NK-92 (cell line): ENCODE results near the gene TRIP4.
"Not testable (repeated sequence)": the region's sequence is repeated elsewhere in the genome, so short reads cannot be mapped to it uniquely, and the experiment has no call there.

ENCODE experiments used
- DNase-seq: peaks from one replicate; lab custom pipeline; 2025; ENCODE audit not compliant: unreplicated experiment; lab: John Stamatoyannopoulos, UW

TRIP4 gene

DNA sequence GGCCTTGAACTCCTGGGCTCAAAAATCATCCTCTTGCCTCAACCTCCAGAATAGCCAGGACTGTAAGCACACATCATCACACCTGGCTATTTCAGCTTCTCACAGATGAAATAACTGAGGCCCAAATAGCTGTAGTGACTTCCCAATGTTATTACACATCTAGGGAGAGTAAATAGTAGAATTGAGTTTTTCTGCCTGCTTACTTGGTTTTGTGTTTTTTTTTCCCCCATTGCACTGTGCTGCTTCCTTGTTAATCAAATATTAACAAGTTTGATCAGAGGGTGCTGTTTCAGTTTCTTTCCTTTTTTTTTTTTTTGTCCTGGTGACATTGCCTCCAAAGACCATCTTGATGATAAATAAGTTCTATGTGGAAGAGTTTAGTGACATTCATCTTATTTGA lies 96.1 kb downstream of the TRIP4 start:
- DNase-seq: no peak

DNA sequence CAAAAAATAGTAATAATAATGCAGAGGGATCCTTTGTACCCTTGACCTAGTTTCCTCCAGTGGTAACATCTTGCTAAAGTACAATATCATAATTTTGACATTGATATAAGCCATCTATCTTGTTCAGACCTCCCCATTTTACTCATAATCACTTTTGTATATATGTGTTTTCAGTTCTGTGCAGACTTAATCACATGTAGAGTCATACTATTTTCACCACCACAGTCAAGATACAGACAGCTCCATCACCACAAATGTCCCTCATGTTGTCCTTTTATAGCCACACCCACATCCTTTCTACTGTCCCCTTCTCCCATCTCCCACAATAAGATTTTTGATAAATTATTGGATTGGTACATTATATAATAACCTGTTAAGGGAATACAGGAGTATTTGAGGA lies 98.2 kb downstream of the TRIP4 start:
- DNase-seq: no peak

DNA sequence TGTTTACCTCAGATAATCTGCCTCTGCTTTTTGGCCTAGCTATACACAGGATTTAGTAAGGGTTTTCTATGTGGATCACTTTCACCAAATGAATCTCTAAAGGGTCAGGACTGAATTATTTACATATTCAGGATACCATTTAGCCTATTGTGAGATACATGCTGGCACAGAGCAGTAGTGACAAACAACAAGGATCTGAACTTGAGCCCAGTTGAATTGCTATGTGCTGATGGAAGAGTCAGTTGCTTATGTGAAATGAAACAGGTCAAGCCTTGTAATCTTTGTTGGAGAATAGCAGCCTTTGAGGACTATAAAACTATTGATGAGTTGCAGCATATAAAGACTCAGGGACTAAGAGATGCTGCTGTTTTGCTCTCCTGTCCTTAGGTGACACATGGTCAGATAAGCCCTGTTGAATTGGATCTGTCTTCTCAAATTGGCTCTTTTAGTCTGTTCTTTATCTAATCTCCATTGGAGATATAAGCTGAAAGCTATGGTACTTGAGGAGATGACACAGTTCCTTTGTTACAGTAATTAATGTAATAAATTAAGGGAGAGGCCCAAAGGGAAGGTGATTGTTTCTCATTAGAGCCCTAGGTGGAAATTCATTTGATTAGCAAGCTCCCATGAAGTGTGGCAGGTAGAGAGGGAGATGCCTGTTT lies 103.1 kb downstream of the TRIP4 start:
- DNase-seq: no peak

DNA sequence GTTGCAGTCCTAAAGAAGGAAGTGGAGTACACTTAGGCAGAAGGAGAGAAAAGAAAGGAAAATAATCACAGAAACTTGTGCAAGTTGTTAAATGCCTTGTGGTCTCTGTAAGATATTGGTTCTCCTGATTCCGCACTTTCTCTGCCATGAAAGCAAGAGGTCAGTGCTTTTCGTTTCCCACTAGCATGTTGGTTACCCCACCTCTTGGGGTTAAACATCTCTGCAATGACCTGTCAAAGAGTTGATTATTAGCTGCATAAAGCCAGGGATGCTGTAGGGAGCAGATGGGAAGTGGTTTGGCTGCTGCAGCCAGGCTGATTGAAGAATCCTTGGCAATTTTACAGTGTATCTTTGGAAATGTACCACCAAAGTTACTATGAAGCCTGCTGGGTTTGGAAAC lies 106.0 kb downstream of the TRIP4 start:
- DNase-seq: no peak

DNA sequence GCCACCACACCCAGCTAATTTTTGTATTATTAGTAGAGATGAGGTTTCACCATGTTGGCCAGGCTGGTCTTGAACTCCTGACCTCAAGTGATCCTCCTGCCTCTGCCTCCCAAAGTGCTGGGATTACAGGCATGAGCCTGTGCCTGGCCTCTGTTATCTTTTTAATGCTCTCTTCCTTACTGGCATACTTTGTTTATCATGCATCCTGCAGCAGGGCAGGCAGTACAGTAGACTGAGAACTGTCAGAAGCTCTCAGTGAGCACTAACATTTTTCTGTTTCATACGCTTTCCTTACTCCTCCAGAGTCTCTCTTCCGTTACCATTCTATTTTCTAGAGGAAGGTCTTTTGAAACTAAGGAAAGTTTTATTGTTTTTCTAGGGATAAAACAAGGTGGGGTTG lies 108.3 kb downstream of the TRIP4 start:
- not testable (repeated sequence) for DNase-seq

DNA sequence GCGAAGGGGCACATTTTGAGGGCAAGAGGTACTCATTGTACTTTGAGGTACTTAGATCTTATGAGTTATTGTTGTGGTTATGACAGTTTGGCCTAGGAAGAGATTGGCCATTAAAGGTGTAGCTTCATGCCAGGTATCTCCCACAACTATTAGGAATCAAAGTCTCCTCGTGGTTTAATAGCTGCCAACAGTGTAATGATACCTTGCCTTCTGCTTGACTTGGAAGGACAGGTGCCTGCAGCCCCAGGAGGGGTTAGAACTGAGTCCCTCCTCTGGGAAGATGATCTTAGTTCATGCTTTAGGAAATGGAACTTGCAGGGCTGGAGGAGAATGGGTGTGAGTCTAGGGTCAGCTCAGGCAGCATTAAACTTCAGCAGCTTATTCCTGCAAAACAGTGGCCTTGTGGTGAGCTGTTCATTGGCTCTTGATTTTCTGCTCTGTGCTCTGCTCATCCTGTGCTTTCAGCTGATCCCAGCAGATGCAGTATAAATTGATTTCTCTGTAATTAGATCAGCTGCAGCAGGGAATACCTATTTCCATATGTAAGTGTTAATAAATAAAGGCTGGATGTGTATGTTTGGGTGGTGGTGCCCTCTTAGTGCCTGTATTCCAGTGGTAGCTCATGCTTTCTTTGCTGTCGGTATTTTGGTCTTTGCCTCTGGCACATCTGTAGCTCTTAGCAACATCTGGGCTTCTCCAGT lies 113.2 kb downstream of the TRIP4 start:
- no peak for DNase-seq

DNA sequence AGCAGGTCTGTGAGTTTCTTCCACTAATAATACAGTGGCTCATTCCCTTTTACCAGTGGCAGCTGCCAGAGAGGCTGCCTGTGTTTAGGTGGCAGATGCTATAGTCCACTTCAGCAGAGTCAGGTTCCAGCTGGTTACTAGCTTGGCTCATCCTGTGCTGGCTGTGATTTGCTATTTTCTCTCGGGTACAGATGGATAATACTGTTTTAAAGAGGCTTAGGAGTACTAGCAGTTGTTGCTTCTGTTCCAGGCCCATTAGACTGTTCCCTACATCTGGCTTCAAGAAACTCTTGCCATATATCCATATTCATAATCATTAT lies 113.7 kb downstream of the TRIP4 start:
- DNase-seq: no peak

DNA sequence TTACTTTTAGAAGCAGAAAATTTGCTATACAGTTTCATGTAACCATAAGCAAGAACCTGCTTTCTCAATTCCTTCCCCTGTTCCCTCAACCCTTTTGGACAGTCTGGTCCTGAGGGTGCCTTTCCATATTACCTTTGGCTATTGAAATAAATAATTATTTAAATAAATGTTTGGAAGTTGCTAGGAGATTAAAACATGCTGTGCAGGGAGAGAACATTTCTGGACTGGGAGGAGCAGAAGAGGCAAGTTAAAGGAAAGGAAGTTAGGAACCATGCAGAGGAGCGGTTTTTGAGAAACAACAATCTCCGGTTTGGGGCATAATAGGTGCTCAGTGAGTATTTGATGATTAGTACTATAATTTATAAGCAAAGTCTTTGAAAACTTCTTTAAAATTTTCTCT lies 114.5 kb downstream of the TRIP4 start:
- no peak for DNase-seq

DNA sequence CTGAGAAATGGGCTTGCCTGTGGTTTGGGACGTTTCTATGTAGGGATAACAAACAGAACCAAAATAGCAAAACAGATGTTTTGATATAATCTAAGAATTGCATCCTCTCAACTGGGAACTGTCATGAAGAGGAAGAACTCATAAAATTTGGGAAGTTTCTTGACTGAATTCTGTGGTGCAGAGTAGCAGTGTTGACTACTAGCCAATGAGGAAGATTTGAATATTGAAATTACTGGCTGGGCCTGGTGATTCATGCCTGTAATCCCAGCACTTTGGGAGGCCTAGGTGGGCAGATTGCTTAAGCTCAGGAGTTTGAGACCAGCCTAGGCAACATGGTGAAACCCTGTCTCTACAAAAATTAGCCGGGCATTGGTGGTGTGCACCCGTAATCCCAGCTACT lies 114.9 kb downstream of the TRIP4 start:
- no peak for DNase-seq

DNA sequence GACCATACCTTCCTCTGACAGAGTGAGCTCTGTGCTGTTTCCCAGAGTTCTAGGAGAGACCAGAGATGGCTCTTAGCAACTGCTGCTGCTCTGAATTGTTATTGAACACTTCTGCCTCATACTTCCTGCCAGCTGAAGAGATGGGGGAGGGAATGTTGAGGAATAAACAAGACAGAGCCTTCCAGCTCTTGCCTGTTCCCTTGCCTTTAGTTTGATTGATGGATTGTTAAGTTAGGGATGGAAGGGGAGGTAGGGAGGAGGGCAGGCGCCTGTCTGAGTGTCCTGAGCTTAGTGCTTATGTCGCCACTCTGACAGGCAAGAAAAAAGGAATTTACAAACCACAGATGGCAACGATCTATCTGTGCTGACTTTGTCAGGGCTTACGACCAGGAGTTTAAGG lies 115.6 kb downstream of the TRIP4 start:
- DNase-seq: no peak

DNA sequence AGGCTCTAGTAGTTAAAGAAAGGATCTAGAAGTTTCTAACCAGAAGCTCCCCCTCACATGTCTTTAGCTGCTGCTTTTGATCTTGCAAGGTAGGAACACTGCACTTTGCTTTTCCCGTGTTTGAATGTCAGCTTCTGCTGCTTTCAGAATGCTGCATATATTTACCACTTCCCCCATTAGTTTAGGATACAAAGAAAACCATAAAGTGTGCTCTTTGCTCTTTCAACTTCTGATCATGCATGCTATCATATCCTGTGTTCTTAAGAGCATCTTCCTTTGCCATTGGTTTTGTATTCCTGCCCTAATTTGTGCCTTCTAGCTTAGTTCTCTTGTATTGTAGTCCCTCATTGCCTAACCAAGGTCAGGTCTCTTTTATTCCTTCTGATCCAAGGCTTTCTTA lies 116.0 kb downstream of the TRIP4 start:
- DNase-seq: no peak
